Muscle of leg (tissue), 11 donors: ENCODE results near the gene ESR2. TPM values are rescaled to one million over a fixed set of nuclear protein-coding genes. Genes with fewer than 3 reads are reported as not detected.

Experiments
- DNase-seq: peaks from one replicate; pipeline ENCODE4 v3.0.0; 2013
- H3K27ac ChIP-seq: one replicate; pipeline ENCODE4 v1.5.1; 2013; ENCODE audit warnings: mild to moderate bottlenecking, low read length, control low read depth
- H3K27me3 ChIP-seq: one replicate; pipeline ENCODE4 v1.6.1; 2013; ENCODE audit warnings: low read length; ENCODE audit not compliant: control insufficient read depth, insufficient read depth
- H3K36me3 ChIP-seq: one replicate; pipeline ENCODE4 v1.6.1; 2013; ENCODE audit warnings: low read length; ENCODE audit not compliant: control insufficient read depth, insufficient read depth
- H3K4me1 ChIP-seq: one replicate; pipeline ENCODE4 v1.6.1; 2013; ENCODE audit warnings: low read length; ENCODE audit not compliant: control insufficient read depth, insufficient read depth
- H3K4me3 ChIP-seq: one replicate; pipeline ENCODE4 v1.5.1; 2013; ENCODE audit warnings: low read length, control low read depth
- H3K9me3 ChIP-seq: replicated peaks from 2 replicates; pipeline ENCODE4 v1.6.1; 2013; ENCODE audit warnings: low read depth, low read length; ENCODE audit not compliant: control insufficient read depth
- WGBS: methylation state at CpG from one replicate; pipeline ENCODE4 v1.1.5; 2013; ENCODE audit warnings: missing lambda C conversion rate; ENCODE audit not compliant: insufficient coverage; 5-methylcytosine and 5-hydroxymethylcytosine counted together
- polyA plus RNA-seq, 8 donors: library from polyadenylated mRNA; unstranded; fragments of 120-200 nt; gene quantifications; one replicate each; pipeline versions ENCODE4 v1.2.1 to v1.2.3, GENCODE V29; 2013; ENCODE audit warnings: inconsistent platforms in 1 of 8, low replicate concordance in 1 of 8; ENCODE audit not compliant: insufficient read length in 8 of 8, insufficient read depth in 1 of 8
- total RNA-seq: library from RNA; stranded (reverse); fragments of 120-200 nt; gene quantifications from one replicate; pipeline ENCODE4 v1.2.4, GENCODE V29; 2013

The ESR2 gene
- total and polyA plus RNA-seq, 9 donors = 0.13 to 0.64 (median 0.30) TPM

DNA sequence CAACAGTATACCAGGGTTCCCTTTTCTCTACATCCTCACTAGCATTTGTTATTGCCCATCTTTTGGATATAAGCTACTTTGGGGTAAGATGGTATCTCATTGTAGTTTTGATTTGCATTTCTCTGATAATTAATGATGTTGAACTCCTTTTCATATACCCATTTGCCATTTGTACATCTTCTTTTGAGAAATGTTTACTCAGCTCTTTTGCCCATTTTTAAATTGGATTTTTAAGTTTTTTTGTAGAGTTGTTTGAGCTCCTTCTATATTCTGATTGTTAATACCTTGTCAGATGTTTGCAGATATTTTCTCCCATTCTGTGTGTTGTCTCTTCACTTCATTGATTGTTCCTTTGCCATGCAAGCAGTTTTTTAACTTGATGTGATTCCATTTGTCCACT is 22.2 kb downstream of the ESR2 start:
- Histone ChIP-seq H3K4me3 (no peak overlapping the region), H3K36me3 (no peaks in the 10 kb centered on the region), H3K4me1 (no peaks in the 10 kb centered on the region), H3K9me3 (no peaks in the 10 kb centered on the region), H3K27ac (no peak overlapping the region), H3K27me3 (no peaks in the 10 kb centered on the region)
- no peak for DNase-seq

DNA sequence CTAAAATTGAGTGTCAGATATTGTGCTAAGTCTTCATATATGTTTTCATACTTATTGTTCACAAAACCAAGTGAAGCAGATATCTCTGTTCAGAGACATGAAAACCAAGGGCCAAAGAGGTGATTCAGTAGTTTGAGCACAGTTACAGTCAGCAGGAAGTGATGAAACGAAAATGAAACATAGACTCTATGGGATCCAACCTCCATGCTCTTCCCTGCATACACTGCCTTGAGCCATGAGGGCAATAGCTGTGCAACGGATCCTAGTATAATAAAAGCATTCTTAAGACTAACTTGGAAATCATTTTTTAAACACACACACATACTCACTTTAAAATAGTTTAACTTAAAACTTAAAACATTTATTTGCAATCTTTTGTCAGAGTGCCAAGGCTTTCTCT is 27.9 kb downstream of the ESR2 start:
- no CpG with 5 or more reads among the region's 2 CpGs for WGBS
- Histone ChIP-seq H3K27me3 (no peaks in the 10 kb centered on the region), H3K36me3 (no peaks in the 10 kb centered on the region), H3K4me1 (no peaks in the 10 kb centered on the region), H3K27ac (no peak overlapping the region), H3K9me3 (no peaks in the 10 kb centered on the region), H3K4me3 (no peak overlapping the region)
- no peak for DNase-seq

DNA sequence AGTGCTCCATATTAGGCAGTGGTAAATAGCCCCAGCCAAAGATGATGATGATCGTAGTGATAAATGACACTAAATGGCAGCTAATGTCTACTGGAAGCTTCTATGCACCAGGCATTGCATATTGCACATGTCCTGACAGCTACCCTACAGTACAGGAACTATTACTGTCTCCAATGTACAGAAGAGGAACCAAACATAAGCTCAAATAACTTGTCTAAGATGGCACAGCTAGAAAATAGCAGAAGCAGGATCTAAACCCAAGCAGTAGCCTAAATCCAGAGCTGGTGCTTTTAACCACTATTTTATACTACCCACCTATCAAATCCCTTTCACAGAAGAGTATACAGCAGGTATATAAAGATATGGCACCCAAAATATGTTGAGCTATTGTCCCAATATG is 28.9 kb downstream of the ESR2 start:
- H3K27me3 ChIP-seq = no peaks in the 10 kb centered on the region
- no peaks in the 10 kb centered on the region for H3K36me3 ChIP-seq
- no peak for DNase-seq
- no peak overlapping the region for H3K27ac ChIP-seq
- WGBS = no CpG with 5 or more reads among the region's 1 CpG
- H3K4me1 ChIP-seq = no peaks in the 10 kb centered on the region
- no peaks in the 10 kb centered on the region for H3K9me3 ChIP-seq
- H3K4me3 ChIP-seq = no peak overlapping the region

DNA sequence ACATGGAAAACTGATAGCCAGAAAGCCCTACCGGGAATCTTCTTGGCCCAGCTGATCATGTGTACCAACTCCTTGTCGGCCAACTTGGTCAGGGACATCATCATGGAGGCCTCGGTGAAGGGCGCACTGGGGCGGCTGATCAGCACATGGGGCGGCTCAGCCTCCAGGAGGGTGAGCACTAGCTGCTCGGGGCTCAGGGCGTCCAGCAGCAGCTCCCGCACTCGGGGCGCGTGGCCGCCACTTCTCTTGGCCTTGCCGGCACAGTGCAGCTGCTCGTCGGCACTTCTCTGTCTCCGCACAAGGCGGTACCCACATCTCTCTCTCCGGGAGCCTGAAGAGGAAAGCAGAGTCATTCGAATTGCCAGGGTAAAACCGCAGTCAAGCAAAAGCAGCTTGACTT is 33.8 kb downstream of the ESR2 start:
- no peaks in the 10 kb centered on the region for H3K4me1 ChIP-seq
- no peak overlapping the region for H3K27ac ChIP-seq
- WGBS = 90% methylated on average over 21 of the region's 21 CpGs
- no peaks in the 10 kb centered on the region for H3K9me3 ChIP-seq
- H3K27me3 ChIP-seq = no peaks in the 10 kb centered on the region
- no peak for DNase-seq
- H3K4me3 ChIP-seq = no peak overlapping the region
- H3K36me3 ChIP-seq = no peaks in the 10 kb centered on the region

DNA sequence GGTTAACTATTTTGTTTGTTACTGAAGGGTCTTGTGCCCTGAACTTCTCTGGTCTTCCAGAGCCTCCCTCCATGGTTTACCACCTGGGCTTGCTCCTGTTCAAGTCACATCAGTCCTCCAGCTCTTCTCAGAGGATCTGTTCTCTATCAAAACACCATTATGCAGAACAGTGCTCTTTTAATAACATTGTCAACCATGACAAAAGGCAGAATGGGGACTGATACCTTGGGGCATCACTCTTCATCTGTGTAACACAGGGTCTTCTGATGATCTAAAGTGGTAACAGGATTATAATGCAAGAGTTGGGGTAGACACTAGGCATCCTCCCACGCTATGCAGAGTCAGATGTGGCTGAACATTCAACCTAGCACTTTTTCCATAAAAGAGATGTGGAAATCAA is 38.4 kb downstream of the ESR2 start:
- 100% methylated on average over 1 of the region's 1 CpG for WGBS
- H3K9me3 ChIP-seq = no peaks in the 10 kb centered on the region
- no peak overlapping the region for H3K4me3 ChIP-seq
- H3K27me3 ChIP-seq = no peaks in the 10 kb centered on the region
- no peaks in the 10 kb centered on the region for H3K36me3 ChIP-seq
- no peak overlapping the region for H3K27ac ChIP-seq
- no peaks in the 10 kb centered on the region for H3K4me1 ChIP-seq
- DNase-seq = no peak

DNA sequence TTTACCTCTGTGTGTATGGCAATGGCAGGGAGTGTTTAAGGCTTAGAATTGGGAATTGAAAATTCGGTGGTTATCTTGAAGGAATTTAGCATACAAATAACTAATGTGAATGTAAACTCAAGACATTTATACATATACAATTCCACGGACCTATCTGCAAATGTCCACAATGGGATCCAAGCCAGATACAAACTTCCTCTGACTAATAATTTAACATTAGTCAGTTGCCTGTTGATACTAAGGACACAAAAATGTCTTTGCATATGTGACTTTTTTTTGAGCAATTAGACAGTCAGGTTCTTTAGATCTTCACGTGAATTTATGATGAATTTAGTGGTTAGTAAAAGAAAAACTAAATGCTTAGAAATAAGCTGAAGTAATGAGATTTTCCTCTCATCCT is 40.5 kb downstream of the ESR2 start:
- Histone ChIP-seq H3K4me3 (no peak overlapping the region), H3K9me3 (no peaks in the 10 kb centered on the region), H3K36me3 (no peaks in the 10 kb centered on the region), H3K27me3 (no peaks in the 10 kb centered on the region), H3K4me1 (no peaks in the 10 kb centered on the region), H3K27ac (no peak overlapping the region)
- no CpG with 5 or more reads among the region's 3 CpGs for WGBS
- DNase-seq = no peak

DNA sequence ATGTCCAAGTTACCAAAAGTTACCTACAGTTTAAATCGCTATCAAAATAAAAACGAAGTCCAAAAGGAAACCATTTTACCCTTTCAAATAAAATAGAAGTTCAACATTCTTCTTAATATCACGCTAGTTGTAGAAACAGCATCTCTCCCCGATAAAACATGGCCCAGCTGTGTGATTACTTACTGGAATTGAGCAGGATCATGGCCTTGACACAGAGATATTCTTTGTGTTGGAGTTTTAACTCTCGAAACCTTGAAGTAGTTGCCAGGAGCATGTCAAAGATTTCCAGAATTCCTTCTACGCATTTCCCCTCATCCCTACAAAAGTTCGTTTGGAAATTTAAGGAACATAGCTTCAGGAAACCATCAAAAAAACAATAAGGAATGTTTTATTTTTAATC is 44.8 kb downstream of the ESR2 start:
- Histone ChIP-seq H3K27ac (no peak overlapping the region), H3K4me1 (no peaks in the 10 kb centered on the region), H3K27me3 (no peaks in the 10 kb centered on the region), H3K36me3 (no peaks in the 10 kb centered on the region), H3K4me3 (no peak overlapping the region), H3K9me3 (no peaks in the 10 kb centered on the region)
- no CpG with 5 or more reads among the region's 7 CpGs for WGBS
- no peak for DNase-seq

DNA sequence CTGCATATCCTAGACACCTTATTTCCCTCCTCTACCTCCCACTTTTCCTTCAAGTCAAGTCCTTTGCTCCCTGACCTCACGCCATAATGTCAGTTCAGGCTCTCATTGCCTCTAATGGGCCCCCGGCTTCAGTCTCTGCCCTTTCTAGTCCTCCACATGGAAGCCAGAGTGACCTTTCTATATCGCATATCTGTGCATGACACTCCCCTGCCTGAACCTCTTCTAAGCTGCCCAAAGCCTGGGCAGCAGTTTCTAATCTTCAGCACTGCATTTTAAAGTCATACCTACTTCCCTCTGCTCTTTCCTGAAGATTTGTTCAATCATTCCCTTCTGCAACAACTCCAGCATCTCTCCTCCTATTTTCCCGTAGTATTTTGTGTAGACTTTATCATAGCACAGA is 45.5 kb downstream of the ESR2 start:
- Histone ChIP-seq H3K4me3 (no peak overlapping the region), H3K36me3 (no peaks in the 10 kb centered on the region), H3K27ac (no peak overlapping the region), H3K9me3 (no peaks in the 10 kb centered on the region), H3K27me3 (no peaks in the 10 kb centered on the region), H3K4me1 (no peaks in the 10 kb centered on the region)
- 76% methylated on average over 3 of the region's 4 CpGs for WGBS
- DNase-seq = no peak

DNA sequence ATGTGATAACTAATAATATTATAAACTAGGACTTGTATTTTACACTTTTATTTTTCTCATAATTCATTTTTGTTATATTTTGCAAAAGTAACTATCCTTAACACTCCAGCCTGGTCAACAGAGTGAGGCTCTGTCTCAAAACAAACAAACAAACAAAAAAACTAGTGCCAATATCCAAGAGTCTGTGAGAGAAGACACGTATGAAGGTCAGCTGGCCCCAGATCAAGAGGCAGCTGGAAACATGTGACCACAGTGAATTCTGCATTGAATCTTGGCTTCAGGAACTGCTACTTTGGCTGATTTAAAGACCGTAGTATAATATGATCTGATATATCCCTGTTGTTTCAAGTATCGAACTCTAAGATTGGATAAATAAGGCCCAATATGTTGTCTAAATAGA is 47.0 kb downstream of the ESR2 start:
- no peak for DNase-seq

DNA sequence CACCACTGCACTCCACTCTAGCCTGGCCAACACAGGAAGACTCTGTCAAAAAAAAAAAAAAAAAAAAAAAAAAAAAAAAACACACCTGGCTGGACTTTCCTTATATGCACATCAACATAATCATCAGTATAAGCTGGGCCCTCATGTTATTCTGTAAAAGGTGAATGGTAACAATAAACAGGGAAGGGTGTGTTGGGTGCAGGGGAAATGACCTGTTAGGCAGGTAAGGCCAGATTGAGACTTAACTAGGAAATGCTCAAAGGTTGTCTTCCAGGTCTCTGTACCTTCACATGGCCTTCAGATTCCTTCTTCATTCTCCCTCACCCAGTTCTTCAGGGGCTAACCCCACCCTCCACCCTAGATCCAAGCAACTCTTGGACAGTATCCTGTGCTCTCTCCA is 47.5 kb downstream of the ESR2 start:
- Histone ChIP-seq H3K27me3 (no peaks in the 10 kb centered on the region), H3K9me3 (no peaks in the 10 kb centered on the region), H3K36me3 (no peaks in the 10 kb centered on the region), H3K4me3 (no peak overlapping the region), H3K27ac (no peak overlapping the region), H3K4me1 (no peaks in the 10 kb centered on the region)
- DNase-seq = no peak

More for the DNA sequence above, 47.0 kb downstream of the ESR2 start:
- Histone ChIP-seq H3K27ac (no peak overlapping the region), H3K36me3 (no peaks in the 10 kb centered on the region), H3K4me3 (no peak overlapping the region), H3K4me1 (no peaks in the 10 kb centered on the region), H3K27me3 (no peaks in the 10 kb centered on the region), H3K9me3 (no peaks in the 10 kb centered on the region)
- 64% methylated on average over 1 of the region's 3 CpGs for WGBS

DNA sequence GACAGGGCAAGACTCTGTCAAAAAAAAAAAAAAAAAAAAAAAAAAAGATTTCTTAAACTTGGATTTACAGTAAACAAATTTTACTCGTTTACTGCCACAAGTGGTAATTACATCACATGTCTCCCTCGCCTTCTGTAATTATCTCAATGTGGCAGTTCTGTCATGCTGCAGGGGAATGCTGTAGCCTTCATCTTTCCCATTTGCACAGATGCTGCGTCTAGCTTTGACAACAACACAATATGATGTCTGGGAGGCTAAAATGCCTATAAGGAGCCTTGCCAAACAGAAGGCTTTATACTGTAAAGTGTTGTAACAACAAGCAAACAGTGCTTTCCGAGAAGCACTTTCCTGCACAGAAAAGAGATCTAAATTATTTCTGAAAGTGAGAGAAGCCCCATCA is 48.7 kb downstream of the ESR2 start:
- no CpG with 5 or more reads among the region's 4 CpGs for WGBS
- H3K36me3 ChIP-seq = no peaks in the 10 kb centered on the region
- no peak for DNase-seq

More for the DNA sequence above, 48.7 kb downstream of the ESR2 start:
- no peak overlapping the region for H3K27ac ChIP-seq
- H3K4me1 ChIP-seq = no peaks in the 10 kb centered on the region
- H3K27me3 ChIP-seq = no peaks in the 10 kb centered on the region
- H3K4me3 ChIP-seq = no peak overlapping the region
- H3K9me3 ChIP-seq = no peaks in the 10 kb centered on the region
